ENCODE measurements around the gene EME2. TPM values are rescaled to one million over a fixed set of nuclear protein-coding genes. Genes with fewer than 3 reads are reported as not detected.
A peak's percentile ranks its signal among the peaks of the same experiment; 100 is the strongest.

Gene EME2
- total RNA-seq, 1 donor from 2014 or later = 6.8 TPM

- ATAC-seq = no peak
- DNase-seq (ENCODE audit: low spot score) = no peak
These were observed 44.6 kb downstream of the EME2 start for GRCh38 chr16:1817276-1817589.

- peak; percentile 64 for ATAC-seq
- DNase-seq (ENCODE audit: low spot score) = peak; percentile 79
These were observed 45.1 kb downstream of the EME2 start for GRCh38 chr16:1817716-1818115.

GRCh38 chr16:1818204-1818872 lies 45.7 kb downstream of the EME2 start:
- DNase-seq (ENCODE audit: low spot score) (no peak), ATAC-seq (peak; percentile 1)

- no peak for ATAC-seq
- DNase-seq (ENCODE audit: low spot score) = no peak
These were observed 46.4 kb downstream of the EME2 start for GRCh38 chr16:1818873-1819525.

- ATAC-seq = no peak
- no peak for DNase-seq (ENCODE audit: low spot score)
These were observed 47.0 kb downstream of the EME2 start for GRCh38 chr16:1819611-1820010.

GRCh38 chr16:1820096-1820945 lies 47.7 kb downstream of the EME2 start:
- no peak for DNase-seq (ENCODE audit: low spot score)
- no peak for ATAC-seq

GRCh38 chr16:1820946-1821290 lies 48.3 kb downstream of the EME2 start:
- DNase-seq (ENCODE audit: low spot score) (no peak), ATAC-seq (no peak)

GRCh38 chr16:1821861-1822611 lies 49.4 kb downstream of the EME2 start:
- DNase-seq (ENCODE audit: low spot score) (no peak), ATAC-seq (no peak)

- no peak for ATAC-seq
These were observed 50.2 kb downstream of the EME2 start for GRCh38 chr16:1822801-1823200.

GRCh38 chr16:1823821-1824220 lies 51.2 kb downstream of the EME2 start:
- ATAC-seq (peak; percentile 26), DNase-seq (ENCODE audit: low spot score) (no peak)

More at GRCh38 chr16:1822801-1823200, 50.2 kb downstream of the EME2 start:
- DNase-seq (ENCODE audit: low spot score) = no peak

- DNase-seq (ENCODE audit: low spot score) (peak; percentile 88), ATAC-seq (peak; percentile 30)
These were observed 52.8 kb downstream of the EME2 start for GRCh38 chr16:1825381-1825863.

Other genes with a start within 250 kb of the EME2 start
- 7.2 TPM for gene TMEM204, start 239.1 kb upstream of the EME2 start, total RNA-seq
- 5.8 TPM for gene IFT140, start 160.7 kb upstream of the EME2 start, total RNA-seq
- gene CRAMP1, start 160.4 kb upstream of the EME2 start, total RNA-seq = 6.9 TPM
- gene JPT2, start 94.5 kb upstream of the EME2 start, total RNA-seq = 33.1 TPM
- gene MAPK8IP3, start 66.6 kb upstream of the EME2 start, total RNA-seq = 30.6 TPM
- gene NME3, start 1.3 kb upstream of the EME2 start, total RNA-seq = 30.9 TPM
- gene MRPS34, start 324 bp downstream of the EME2 start, total RNA-seq = 61.4 TPM
- gene SPSB3, start 9.8 kb downstream of the EME2 start, total RNA-seq = 49.1 TPM
- 37.9 TPM for gene NUBP2, start 10.2 kb downstream of the EME2 start, total RNA-seq
- 93.9 TPM for gene IGFALS, start 20.9 kb downstream of the EME2 start, total RNA-seq
- 176 TPM for gene HAGH, start 54.0 kb downstream of the EME2 start, total RNA-seq
- gene FAHD1, start 54.4 kb downstream of the EME2 start, total RNA-seq = 53.4 TPM
- gene MEIOB, start 99.4 kb downstream of the EME2 start, total RNA-seq = 0.20 TPM
- gene HS3ST6, start 145.6 kb downstream of the EME2 start, total RNA-seq = not detected
- 124 TPM for gene MSRB1, start 170.4 kb downstream of the EME2 start, total RNA-seq
- not detected for gene RPL3L, start 181.9 kb downstream of the EME2 start, total RNA-seq
- gene NDUFB10, start 186.7 kb downstream of the EME2 start, total RNA-seq = 88.6 TPM
- gene RPS2, start 192.0 kb downstream of the EME2 start, total RNA-seq = 545 TPM
- not detected for gene RNF151, start 194.0 kb downstream of the EME2 start, total RNA-seq
- gene TBL3, start 199.2 kb downstream of the EME2 start, total RNA-seq = 18.6 TPM
- 1.7 TPM for gene NOXO1, start 208.7 kb downstream of the EME2 start, total RNA-seq
- 20.3 TPM for gene GFER, start 211.4 kb downstream of the EME2 start, total RNA-seq
- gene SYNGR3, start 217.2 kb downstream of the EME2 start, total RNA-seq = 0.30 TPM
- gene ZNF598, start 237.0 kb downstream of the EME2 start, total RNA-seq = 29.9 TPM
- 8.5 TPM for gene NPW, start 247.0 kb downstream of the EME2 start, total RNA-seq

Measured in left lobe of liver (tissue), 2 donors.